BLaER1 treated with 17β-estradiol and CSF1 and Interleukin-3, amounts not matched to agents 10 nM and 100 nM (cell line): ENCODE measurements around the gene CCDC12.

Source experiments
- H3K27ac ChIP-seq, 11 experiments: shearing (Covaris generic); formaldehyde crosslinking; 2 replicates each; pipeline ENCODE4 v1.8.1; 2022
- H3K27me3 ChIP-seq, 11 experiments: shearing (Covaris generic); formaldehyde crosslinking; 2 replicates each; pipeline ENCODE4 v1.8.1; 2022
- H3K36me3 ChIP-seq, 11 experiments: shearing (Covaris generic); formaldehyde crosslinking; 2 replicates each; pipeline ENCODE4 v1.8.1; 2022
- H3K4me1 ChIP-seq, 10 experiments: shearing (Covaris generic); formaldehyde crosslinking; 2 replicates each; pipeline ENCODE4 v1.8.1; 2022
- H3K4me2 ChIP-seq, 11 experiments: shearing (Covaris generic); formaldehyde crosslinking; 2 replicates each; pipeline ENCODE4 v1.8.1; 2022
- H3K4me3 ChIP-seq, 10 experiments: shearing (Covaris generic); formaldehyde crosslinking; 2 replicates each; pipeline ENCODE4 v1.8.1; 2022
- H3K9ac ChIP-seq, 11 experiments: shearing (Covaris generic); formaldehyde crosslinking; 2 replicates each; pipeline ENCODE4 v1.8.1; 2022
- H3K9me3 ChIP-seq, 11 experiments: shearing (Covaris generic); formaldehyde crosslinking; replicated peaks in 1 of 11; 2 replicates each; pipeline ENCODE4 v1.8.1; 2022
- H4K20me1 ChIP-seq, 11 experiments: shearing (Covaris generic); formaldehyde crosslinking; 2 replicates each; pipeline ENCODE4 v1.8.1; 2022
- Cebpa-rat ChIP-seq, 11 experiments: shearing (Covaris generic); IDR thresholded peaks; 2 replicates each; pipeline ENCODE4 v1.8.1; 2022

The CCDC12 gene

DNA sequence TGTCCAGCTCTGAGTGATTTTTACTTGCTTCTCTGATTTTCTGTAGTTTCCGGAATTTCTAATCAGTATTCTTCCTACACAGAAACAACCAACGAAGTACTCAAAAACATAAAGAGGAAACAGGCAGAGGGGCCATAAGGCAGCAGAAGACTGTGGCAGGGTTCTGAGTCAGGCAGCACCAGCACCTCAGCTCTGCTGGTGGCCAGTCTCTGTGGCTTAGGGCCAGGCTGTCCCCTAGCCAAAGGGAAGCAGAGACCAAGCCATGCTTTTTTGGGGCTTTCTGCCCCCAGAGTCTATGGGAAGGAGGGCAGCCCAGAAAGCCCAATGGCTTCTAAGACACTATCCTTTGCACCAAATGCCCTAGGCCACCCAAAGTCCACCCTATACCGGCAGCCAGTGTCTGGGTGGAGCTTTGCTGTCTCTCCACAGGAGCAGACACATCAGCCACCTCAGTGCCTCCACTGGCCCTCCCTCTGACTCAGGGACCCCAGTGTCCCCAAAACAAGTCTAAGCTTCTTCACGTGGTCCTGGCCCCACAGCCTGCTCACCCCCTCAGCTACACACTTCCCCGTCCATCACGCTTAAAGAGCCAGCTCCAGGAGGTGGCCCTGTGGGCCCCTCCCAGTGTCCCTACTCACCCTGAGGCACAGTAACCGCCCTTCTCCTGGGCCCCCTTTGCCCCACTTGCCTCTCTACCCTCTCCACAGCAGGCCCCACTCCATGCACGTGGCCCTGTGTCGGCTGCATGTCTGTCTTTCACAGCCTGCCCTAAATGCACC, 46.2 kb downstream of the CCDC12 start:
- no peak for TF ChIP-seq Cebpa-rat (IDR thresholded peaks at IDR 0.05)
- H3K4me2 ChIP-seq: peak overlapping the region; percentile 60 to 99 (median 83); a peak in 20 of 22 replicates
- no peaks in the 10 kb centered on the region for H3K27me3 ChIP-seq
- H3K9ac ChIP-seq: no peak overlapping the region; a peak in 1 of 22 replicates
- H3K36me3 ChIP-seq: peaks cover 13 to 76% (median 61%) of the 10 kb centered on the region in 11 experiments
- peak overlapping the region in 9 of 11 experiments; percentile 16 to 61 (median 52); a peak in 17 of 22 replicates for H3K27ac ChIP-seq
- peaks cover 15 to 39% (median 33%) of the 10 kb centered on the region in 11 experiments for H3K9me3 ChIP-seq
- peak overlapping the region in 8 of 10 experiments; percentile 13 to 41 (median 26); a peak in 9 of 20 replicates for H3K4me3 ChIP-seq
- H4K20me1 ChIP-seq: peaks cover 42 to 98% (median 81%) of the 10 kb centered on the region in 11 experiments
- H3K4me1 ChIP-seq: peaks cover 96 to 100% (median 98%) of the 10 kb centered on the region in 10 experiments

DNA sequence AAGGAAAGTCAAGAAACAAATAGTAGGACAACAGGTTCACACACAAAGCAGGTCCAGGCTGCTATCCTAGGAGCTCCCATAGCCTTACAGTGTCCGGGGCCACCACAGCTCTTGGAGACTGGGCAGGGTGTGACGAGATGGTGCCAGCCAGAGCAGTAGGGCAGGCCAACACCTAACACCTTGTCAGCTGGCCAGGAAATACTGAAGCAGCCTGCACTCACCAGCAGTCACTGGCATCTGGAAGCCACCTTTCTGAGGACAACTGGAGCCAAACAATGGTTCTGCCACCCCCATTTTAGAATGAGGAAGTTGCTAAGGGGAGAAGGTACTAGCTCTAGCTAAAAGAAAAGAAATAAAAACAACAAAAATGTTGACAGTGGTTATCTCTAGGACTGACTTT, 47.2 kb downstream of the CCDC12 start:
- H3K27ac ChIP-seq: peak overlapping the region in 7 of 11 experiments; percentile 10 to 91 (median 32); a peak in 10 of 22 replicates
- peaks cover 24 to 76% (median 61%) of the 10 kb centered on the region in 11 experiments for H3K36me3 ChIP-seq
- peaks cover 96 to 100% (median 98%) of the 10 kb centered on the region in 10 experiments for H3K4me1 ChIP-seq
- H3K27me3 ChIP-seq: no peaks in the 10 kb centered on the region
- peaks cover 15 to 39% (median 33%) of the 10 kb centered on the region in 11 experiments for H3K9me3 ChIP-seq
- peaks cover 33 to 98% (median 81%) of the 10 kb centered on the region in 11 experiments for H4K20me1 ChIP-seq
- no peak overlapping the region for H3K9ac ChIP-seq
- peak overlapping the region in 9 of 10 experiments; percentile 6 to 41 (median 26); a peak in 10 of 20 replicates for H3K4me3 ChIP-seq
- H3K4me2 ChIP-seq: peak overlapping the region; percentile 16 to 99 (median 93); a peak in 16 of 22 replicates
- TF ChIP-seq Cebpa-rat (IDR thresholded peaks at IDR 0.05): no peak

DNA sequence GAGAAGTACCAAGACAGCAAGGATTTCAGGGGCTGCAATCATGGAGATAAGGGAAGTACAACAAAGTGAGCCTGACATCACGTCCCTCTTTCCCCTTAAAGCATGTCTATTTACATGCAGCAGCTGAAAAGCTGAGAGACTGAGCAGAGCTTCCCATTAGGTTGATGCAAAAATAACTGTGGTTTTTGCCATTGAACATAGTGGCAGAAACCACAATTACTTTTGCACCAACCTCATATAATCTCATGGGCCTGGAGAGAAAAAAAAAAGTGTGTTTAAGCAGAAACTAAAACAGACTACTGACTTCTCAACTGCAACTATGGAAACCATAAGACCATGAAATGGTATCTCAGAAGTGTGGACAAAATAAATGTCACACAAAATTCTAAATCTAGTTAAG, 48.3 kb downstream of the CCDC12 start:
- Histone ChIP-seq H4K20me1 (peaks cover 30 to 98% (median 81%) of the 10 kb centered on the region in 11 experiments), H3K27ac (peak overlapping the region in 10 of 11 experiments; percentile 54 to 96 (median 90); a peak in 20 of 22 replicates), H3K36me3 (peaks cover 34 to 77% (median 64%) of the 10 kb centered on the region in 11 experiments), H3K9ac (peak overlapping the region in 9 of 11 experiments; percentile 72 to 86 (median 80); a peak in 18 of 22 replicates), H3K9me3 (peaks cover 15 to 39% (median 33%) of the 10 kb centered on the region in 11 experiments), H3K4me1 (peaks cover 96 to 100% (median 98%) of the 10 kb centered on the region in 10 experiments), H3K4me2 (peak overlapping the region; percentile 87 to 99 (median 97)), H3K27me3 (no peaks in the 10 kb centered on the region), H3K4me3 (peak overlapping the region in 8 of 10 experiments; percentile 32 to 66 (median 52); a peak in 14 of 20 replicates)
- TF ChIP-seq Cebpa-rat (IDR thresholded peaks at IDR 0.05): no peak

DNA sequence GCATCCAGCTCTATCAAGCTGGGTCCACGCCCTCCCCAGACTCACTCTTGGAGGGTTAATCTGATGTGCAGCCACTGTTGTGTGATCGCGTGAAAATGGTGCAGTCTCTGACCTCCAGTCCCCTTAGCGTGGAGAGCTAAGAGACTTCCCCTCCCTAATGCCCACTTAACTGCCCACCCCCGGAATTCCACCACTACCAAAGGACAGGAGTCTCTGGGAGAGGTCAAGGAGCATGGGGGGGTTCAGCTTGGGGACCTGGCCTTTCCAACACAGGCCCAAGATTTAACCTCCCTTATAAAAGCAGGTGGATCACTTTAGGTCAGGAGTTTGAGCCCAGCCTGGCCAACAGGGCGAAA, 48.8 kb downstream of the CCDC12 start:
- peaks cover 40 to 77% (median 70%) of the 10 kb centered on the region in 11 experiments for H3K36me3 ChIP-seq
- H3K4me2 ChIP-seq: peak overlapping the region; percentile 87 to 99 (median 97)
- H3K4me3 ChIP-seq: peak overlapping the region; percentile 31 to 66 (median 50)

DNA sequence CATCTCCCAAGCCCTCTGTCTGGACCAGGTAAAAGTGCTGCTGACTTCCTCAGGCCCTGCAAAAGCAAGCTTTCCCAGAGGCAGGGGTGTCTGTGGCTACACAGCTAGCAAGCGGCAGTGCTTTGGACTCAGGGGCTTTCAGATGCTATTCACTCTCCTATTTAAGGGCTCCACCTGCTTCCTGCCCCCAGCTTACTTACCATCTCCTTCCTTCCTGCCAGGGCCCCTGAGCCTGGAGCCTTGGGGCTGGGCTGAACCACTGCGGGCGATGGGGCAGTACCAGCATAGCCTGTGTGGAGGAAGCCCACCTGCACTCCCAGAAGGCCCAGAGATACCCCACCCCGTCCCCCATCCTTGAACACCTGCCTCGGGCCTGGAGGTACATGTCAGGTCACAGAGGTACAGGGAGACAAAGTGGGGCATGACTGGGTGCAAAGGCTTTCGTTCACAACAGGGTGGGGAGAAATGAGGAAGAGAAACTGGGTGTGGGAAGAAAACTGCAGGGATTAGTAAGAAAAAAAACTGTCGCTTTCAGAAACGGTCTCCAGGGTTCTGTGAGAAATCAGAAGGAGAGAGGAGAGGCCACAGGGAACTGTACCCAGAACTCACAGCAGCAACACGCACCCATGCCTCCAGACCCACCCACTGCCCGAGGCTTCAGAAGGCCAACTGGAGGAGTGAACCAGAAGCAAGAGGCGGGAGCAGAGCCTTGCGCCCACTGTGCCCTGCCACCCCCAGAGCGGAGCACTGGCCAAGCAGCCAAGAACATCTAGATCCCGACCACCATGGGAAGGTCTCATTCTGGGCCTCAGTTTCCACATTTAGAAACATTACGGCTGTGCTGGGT, 49.5 kb downstream of the CCDC12 start:
- Histone ChIP-seq H3K4me2 (peak overlapping the region; percentile 87 to 99 (median 97)), H3K4me3 (peak overlapping the region; percentile 31 to 66 (median 50)), H3K27ac (peak overlapping the region; percentile 19 to 96 (median 89); a peak in 21 of 22 replicates), H3K27me3 (no peaks in the 10 kb centered on the region), H3K36me3 (peaks cover 46 to 77% (median 74%) of the 10 kb centered on the region in 11 experiments), H3K9me3 (peaks cover 15 to 37% (median 33%) of the 10 kb centered on the region in 11 experiments), H3K4me1 (peaks cover 91 to 96% (median 92%) of the 10 kb centered on the region in 10 experiments), H4K20me1 (peaks cover 22 to 98% (median 81%) of the 10 kb centered on the region in 11 experiments), H3K9ac (peak overlapping the region; percentile 44 to 86 (median 79))
- no peak for TF ChIP-seq Cebpa-rat (IDR thresholded peaks at IDR 0.05)

More for the DNA sequence above, 48.8 kb downstream of the CCDC12 start:
- Histone ChIP-seq H3K27me3 (no peaks in the 10 kb centered on the region), H4K20me1 (peaks cover 28 to 98% (median 81%) of the 10 kb centered on the region in 11 experiments), H3K27ac (peak overlapping the region; percentile 19 to 96 (median 89); a peak in 21 of 22 replicates), H3K4me1 (peaks cover 96 to 100% (median 98%) of the 10 kb centered on the region in 10 experiments), H3K9ac (peak overlapping the region; percentile 44 to 86 (median 79)), H3K9me3 (peaks cover 15 to 39% (median 33%) of the 10 kb centered on the region in 11 experiments)
- no peak for TF ChIP-seq Cebpa-rat (IDR thresholded peaks at IDR 0.05)

DNA sequence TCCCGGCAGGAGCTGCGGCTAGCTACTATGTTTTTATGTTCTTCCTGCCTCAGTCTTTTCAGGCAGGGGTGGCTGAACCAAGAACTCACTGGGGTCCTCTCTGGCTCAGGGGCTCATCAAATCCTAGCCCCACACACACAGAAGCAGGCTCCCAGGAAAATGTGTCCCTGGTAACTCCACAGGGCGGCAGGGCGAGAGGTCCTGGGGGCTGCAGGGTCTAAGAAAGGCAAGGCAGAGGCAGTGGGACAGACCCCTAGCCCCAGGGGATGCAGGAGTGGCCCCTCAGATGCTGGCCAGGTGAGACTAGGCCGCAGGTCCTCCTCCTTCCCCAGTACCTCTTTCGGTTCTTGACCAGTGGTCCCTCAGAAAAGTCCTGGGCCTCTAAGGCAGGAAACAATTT, 50.1 kb downstream of the CCDC12 start:
- H3K36me3 ChIP-seq: peaks cover 53 to 80% (median 74%) of the 10 kb centered on the region in 11 experiments
- peak overlapping the region; percentile 56 to 86 (median 79); a peak in 21 of 22 replicates for H3K9ac ChIP-seq
- peak overlapping the region; percentile 19 to 96 (median 89); a peak in 21 of 22 replicates for H3K27ac ChIP-seq
- H3K9me3 ChIP-seq: peaks cover 15 to 32% (median 30%) of the 10 kb centered on the region in 11 experiments
- peaks cover 18 to 96% (median 79%) of the 10 kb centered on the region in 11 experiments; a peak in 21 of 22 replicates for H4K20me1 ChIP-seq
- TF ChIP-seq Cebpa-rat (IDR thresholded peaks at IDR 0.05): no peak
- peaks cover 84 to 89% (median 86%) of the 10 kb centered on the region in 10 experiments for H3K4me1 ChIP-seq
- no peaks in the 10 kb centered on the region for H3K27me3 ChIP-seq
- H3K4me3 ChIP-seq: peak overlapping the region; percentile 12 to 66 (median 50); a peak in 18 of 20 replicates
- H3K4me2 ChIP-seq: peak overlapping the region; percentile 87 to 99 (median 97)

DNA sequence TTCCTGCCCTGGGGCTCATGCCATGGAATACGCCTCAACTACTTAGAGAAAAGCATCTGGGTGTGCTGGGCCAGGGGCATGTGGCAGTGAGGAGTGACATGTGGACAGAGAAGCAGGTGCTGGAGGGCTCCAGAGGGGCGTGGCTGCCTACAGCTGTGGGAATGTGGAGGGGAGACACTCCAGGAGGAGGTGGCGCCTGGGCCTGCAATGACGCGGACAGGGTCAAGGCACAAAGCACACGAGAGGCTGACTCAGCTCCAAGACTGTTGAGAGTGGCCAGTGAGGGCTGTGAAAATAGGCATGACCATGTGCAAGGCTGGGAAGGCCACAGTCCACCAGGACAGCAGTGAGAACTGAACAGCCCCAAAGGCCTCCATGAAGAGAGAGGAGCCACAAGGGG, 50.5 kb downstream of the CCDC12 start:
- peak overlapping the region; percentile 19 to 96 (median 89); a peak in 20 of 22 replicates for H3K27ac ChIP-seq
- H3K27me3 ChIP-seq: no peaks in the 10 kb centered on the region
- peaks cover 15 to 96% (median 75%) of the 10 kb centered on the region in 11 experiments; a peak in 21 of 22 replicates for H4K20me1 ChIP-seq
- peak overlapping the region; percentile 56 to 86 (median 79); a peak in 21 of 22 replicates for H3K9ac ChIP-seq
- no peak for TF ChIP-seq Cebpa-rat (IDR thresholded peaks at IDR 0.05)
- peaks cover 15 to 28% (median 26%) of the 10 kb centered on the region in 11 experiments for H3K9me3 ChIP-seq
- peaks cover 57 to 80% (median 74%) of the 10 kb centered on the region in 11 experiments for H3K36me3 ChIP-seq
- H3K4me2 ChIP-seq: peak overlapping the region; percentile 87 to 99 (median 97)
- H3K4me1 ChIP-seq: peaks cover 80 to 85% (median 82%) of the 10 kb centered on the region in 10 experiments
- peak overlapping the region in 8 of 10 experiments; percentile 46 to 66 (median 52); a peak in 16 of 20 replicates for H3K4me3 ChIP-seq

- H3K4me1 ChIP-seq: peaks cover 76 to 80% (median 77%) of the 10 kb centered on the region in 10 experiments
- H3K27ac ChIP-seq: peak overlapping the region in 10 of 11 experiments; percentile 54 to 96 (median 90); a peak in 19 of 22 replicates
- H3K9me3 ChIP-seq: peaks cover 15 to 28% (median 21%) of the 10 kb centered on the region in 11 experiments
- peaks cover 58 to 80% (median 74%) of the 10 kb centered on the region in 11 experiments for H3K36me3 ChIP-seq
- peaks cover 15 to 96% (median 70%) of the 10 kb centered on the region in 11 experiments; a peak in 21 of 22 replicates for H4K20me1 ChIP-seq
- peak overlapping the region in 6 of 10 experiments; percentile 46 to 66 (median 52); a peak in 9 of 20 replicates for H3K4me3 ChIP-seq
- H3K9ac ChIP-seq: peak overlapping the region in 10 of 11 experiments; percentile 57 to 86 (median 80); a peak in 18 of 22 replicates
- no peaks in the 10 kb centered on the region for H3K27me3 ChIP-seq
- peak overlapping the region; percentile 87 to 99 (median 97) for H3K4me2 ChIP-seq
- no peak for TF ChIP-seq Cebpa-rat (IDR thresholded peaks at IDR 0.05)
Observed at GRCh38 chr3:46925585-46925934, 51.0 kb downstream of the CCDC12 start.
